Breast epithelium (tissue), 4 donors: Measurements from ENCODE around the gene SLC10A7. TPM values are rescaled to one million over a fixed set of nuclear protein-coding genes. Genes with fewer than 3 reads are reported as not detected.

Experiments
- DNase-seq, 2 donors: peaks; one replicate each; pipeline ENCODE4 v3.0.0-alpha.2; 2019; ENCODE audit warnings: low spot score in 2 of 2
- H3K27ac ChIP-seq, 2 donors: fragments of 200-600 bp; sonication (generic) in 1 of 2; one replicate each; pipeline ENCODE4 v1.5.1; 2016 to 2019; ENCODE audit warnings: mild to moderate bottlenecking in 1 of 2
- H3K27me3 ChIP-seq, 2 donors: fragments of 200-600 bp; sonication (generic) in 1 of 2; one replicate each; pipeline versions ENCODE4 v1.5.1 to v1.6.0; 2017 to 2019; ENCODE audit warnings: control low read depth in 1 of 2, mild to moderate bottlenecking in 1 of 2
- H3K36me3 ChIP-seq: fragments of 200-600 bp; one replicate; pipeline ENCODE4 v1.5.1; 2019
- H3K4me1 ChIP-seq, 2 donors: fragments of 200-600 bp; sonication (generic); one replicate each; pipeline ENCODE4 v1.5.1; 2016 to 2019; ENCODE audit warnings: control low read depth in 1 of 2
- H3K4me3 ChIP-seq, 3 donors: fragments of 200-600 bp; sonication (generic); 1 replicate in 2 of 3; 2 replicates in 1 of 3; pipeline ENCODE4 v1.5.1; 2016 to 2019; ENCODE audit warnings: mild to moderate bottlenecking in 3 of 3, moderate library complexity in 2 of 3
- H3K9me3 ChIP-seq, 2 donors: fragments of 200-600 bp; sonication (generic) in 1 of 2; one replicate each; pipeline ENCODE4 v1.5.1; 2016 to 2019; ENCODE audit warnings: control low read depth in 1 of 2
- CTCF ChIP-seq, 3 donors: fragments of 450-650 bp; IDR thresholded peaks; one replicate each; pipeline ENCODE4 v1.5.1; 2016 to 2017; ENCODE audit warnings: antibody characterized with exemption in 3 of 3, mild to moderate bottlenecking in 3 of 3, moderate library complexity in 3 of 3
- POLR2A ChIP-seq: fragments of 450-650 bp; IDR thresholded peaks from one replicate; pipeline ENCODE4 v1.6.1; 2016; ENCODE audit warnings: antibody characterized with exemption, mild to moderate bottlenecking, moderate library complexity
- POLR2AphosphoS5 ChIP-seq, 3 donors: sonication (generic); formaldehyde crosslinking; IDR thresholded peaks; one replicate each; pipeline ENCODE4 v1.6.1; 2017; ENCODE audit warnings: antibody characterized with exemption in 3 of 3
- intact Hi-C: fragments of 100-400 bp; cut with DNase I; formaldehyde crosslinking; loops from one replicate; pipeline ENCODE4 v1.15.1; 2023; ENCODE audit warnings: low total_unique reads
- total RNA-seq, 3 donors: library from RNA; depleted of rRNA; stranded (reverse); fragments of >200 nt; gene quantifications; one replicate each; pipeline ENCODE4 v1.1.0, GENCODE V29; 2016

SLC10A7 gene
- total RNA-seq, 3 donors from 2014 or later: 11.7 to 25.8 (median 17.0) TPM

- intact Hi-C loops: no loop called here
- Histone ChIP-seq H3K27me3 (no peaks in the 10 kb centered on the region), H3K36me3 (no peaks in the 10 kb centered on the region), H3K4me1 (no peaks in the 10 kb centered on the region), H3K9me3 (no peaks in the 10 kb centered on the region), H3K4me3 (no peak overlapping the region), H3K27ac (no peak overlapping the region)
- no peak for TF ChIP-seq CTCF (IDR thresholded peaks at IDR 0.05)
- DNase-seq: no peak
Observed at GRCh38 chr4:146267826-146268225, 253.9 kb downstream of the SLC10A7 start.

GRCh38 chr4:146265950-146266490, 255.7 kb downstream of the SLC10A7 start:
- TF ChIP-seq CTCF (IDR thresholded peaks at IDR 0.05): no peak

GRCh38 chr4:146263793-146264192, 257.9 kb downstream of the SLC10A7 start:
- H3K4me3 ChIP-seq: no peak overlapping the region
- no peaks in the 10 kb centered on the region for H3K4me1 ChIP-seq
- intact Hi-C loops: no loop called here
- no peaks in the 10 kb centered on the region for H3K36me3 ChIP-seq
- no peak for TF ChIP-seq POLR2A
- no peak for TF ChIP-seq POLR2AphosphoS5 (IDR thresholded peaks at IDR 0.05)
- TF ChIP-seq CTCF (IDR thresholded peaks at IDR 0.05): no peak
- no peaks in the 10 kb centered on the region for H3K27me3 ChIP-seq
- no peak for DNase-seq
- no peak overlapping the region for H3K27ac ChIP-seq
- no peaks in the 10 kb centered on the region for H3K9me3 ChIP-seq

More at GRCh38 chr4:146265950-146266490, 255.7 kb downstream of the SLC10A7 start:
- DNase-seq: no peak
- Histone ChIP-seq H3K27ac (no peak overlapping the region), H3K27me3 (no peaks in the 10 kb centered on the region), H3K4me1 (no peaks in the 10 kb centered on the region), H3K4me3 (no peak overlapping the region), H3K36me3 (no peaks in the 10 kb centered on the region), H3K9me3 (no peaks in the 10 kb centered on the region)
- intact Hi-C loops: no loop called here

- no peak for DNase-seq
- Histone ChIP-seq H3K36me3 (no peaks in the 10 kb centered on the region), H3K4me1 (no peaks in the 10 kb centered on the region), H3K4me3 (no peak overlapping the region), H3K27ac (no peak overlapping the region), H3K9me3 (no peaks in the 10 kb centered on the region), H3K27me3 (no peaks in the 10 kb centered on the region)
- no peak for TF ChIP-seq POLR2AphosphoS5 (IDR thresholded peaks at IDR 0.05)
- intact Hi-C loops: no loop called here
Observed at GRCh38 chr4:146261041-146261440, 260.7 kb downstream of the SLC10A7 start.

- H3K36me3 ChIP-seq: peaks cover 2% of the 10 kb centered on the region
- H3K4me3 ChIP-seq: no peak overlapping the region
- no peaks in the 10 kb centered on the region for H3K27me3 ChIP-seq
- DNase-seq: no peak
- TF ChIP-seq POLR2A (no peak), POLR2AphosphoS5 (IDR thresholded peaks at IDR 0.05) (no peak), CTCF (IDR thresholded peaks at IDR 0.05) (no peak)
- H3K9me3 ChIP-seq: no peaks in the 10 kb centered on the region
- no peaks in the 10 kb centered on the region for H3K4me1 ChIP-seq
- intact Hi-C loops: no loop called here
- no peak overlapping the region for H3K27ac ChIP-seq
Observed at GRCh38 chr4:146260521-146260920, 261.2 kb downstream of the SLC10A7 start.

- no peaks in the 10 kb centered on the region for H3K4me1 ChIP-seq
- intact Hi-C loops: no loop called here
- TF ChIP-seq CTCF (IDR thresholded peaks at IDR 0.05): no peak
- no peak for TF ChIP-seq POLR2A
- TF ChIP-seq POLR2AphosphoS5 (IDR thresholded peaks at IDR 0.05): no peak
- no peak for DNase-seq
- H3K27ac ChIP-seq: no peak overlapping the region
- peaks cover 7% of the 10 kb centered on the region for H3K36me3 ChIP-seq
- H3K27me3 ChIP-seq: no peaks in the 10 kb centered on the region
- H3K4me3 ChIP-seq: no peak overlapping the region
- no peaks in the 10 kb centered on the region for H3K9me3 ChIP-seq
Observed at GRCh38 chr4:146257511-146257910, 264.2 kb downstream of the SLC10A7 start.
